Heart left ventricle (tissue), 13 donors: Measurements from ENCODE around the gene RELA.

Experiments used
- POLR2A ChIP-seq, 2 donors: fragments of 450-650 bp; IDR thresholded peaks; one replicate each; pipeline ENCODE4 v1.6.1; 2017; ENCODE audit warnings: antibody characterized with exemption in 2 of 2, mild to moderate bottlenecking in 2 of 2, moderate library complexity in 2 of 2
- TF ChIP-seq, protein P1 (sequence below), 12 donors: fragments of 200-600 bp; sonication (generic) in 4 of 12; IDR thresholded peaks; one replicate each; pipeline versions ENCODE4 v1.5.0 to v1.8.0; 2018 to 2022; ENCODE audit warnings: antibody characterized with exemption in 12 of 12, mild to moderate bottlenecking in 5 of 12
- donor health status: ischemic (EF 13 %, LVEDD 7.1; RV severe dilation, severe dysfunction).
- donor health status: DM: no; HTN: yes; CAD: no.
- donor health status: DM: no; HTN: no; CAD: no.
- donor health status: ischemic (EF 25% LVEDD 6.9; RV normal size, moderate dysfunction).
- donor health status: ischemic (EF 25% LVEDD 5.7; RV mildly dilated, moderate dysfunction).
- donor health status: ischemic (EF 35%, LVEDD 5.7; RV mildly dilated, moderate dysfunction).
- donor health status: nonischemic (EF 11% LVEDD 7.7; RV severe dilation, severe dysfunction).
- donor health status: DM: yes; HTN: yes; CAD: no.
- donor health status: PGD.
- donor health status: ischemic (EF 29% LVEDD 5.4; RV normal size, mild dysfunction).
- donor health status: nonischemic (EF 23%, LVEDD 6.1; RV moderate dilation, normal function).

- TF ChIP-seq, protein P1, sequence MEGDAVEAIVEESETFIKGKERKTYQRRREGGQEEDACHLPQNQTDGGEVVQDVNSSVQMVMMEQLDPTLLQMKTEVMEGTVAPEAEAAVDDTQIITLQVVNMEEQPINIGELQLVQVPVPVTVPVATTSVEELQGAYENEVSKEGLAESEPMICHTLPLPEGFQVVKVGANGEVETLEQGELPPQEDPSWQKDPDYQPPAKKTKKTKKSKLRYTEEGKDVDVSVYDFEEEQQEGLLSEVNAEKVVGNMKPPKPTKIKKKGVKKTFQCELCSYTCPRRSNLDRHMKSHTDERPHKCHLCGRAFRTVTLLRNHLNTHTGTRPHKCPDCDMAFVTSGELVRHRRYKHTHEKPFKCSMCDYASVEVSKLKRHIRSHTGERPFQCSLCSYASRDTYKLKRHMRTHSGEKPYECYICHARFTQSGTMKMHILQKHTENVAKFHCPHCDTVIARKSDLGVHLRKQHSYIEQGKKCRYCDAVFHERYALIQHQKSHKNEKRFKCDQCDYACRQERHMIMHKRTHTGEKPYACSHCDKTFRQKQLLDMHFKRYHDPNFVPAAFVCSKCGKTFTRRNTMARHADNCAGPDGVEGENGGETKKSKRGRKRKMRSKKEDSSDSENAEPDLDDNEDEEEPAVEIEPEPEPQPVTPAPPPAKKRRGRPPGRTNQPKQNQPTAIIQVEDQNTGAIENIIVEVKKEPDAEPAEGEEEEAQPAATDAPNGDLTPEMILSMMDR (IDR thresholded peaks at IDR 0.05) = no peak
- TF ChIP-seq POLR2A (IDR thresholded peaks at IDR 0.05) = no peak
Observed at GRCh38 chr11:65634109-65634436, 28.6 kb downstream of the RELA start.
